HUES64 (cell line): ENCODE data around the gene LIME1.

Experiments used
- H3K27ac ChIP-seq: 2 replicates; pipeline ENCODE4 v1.7.0; 2013; ENCODE audit warnings: low read depth, low read length, inconsistent platforms
- H3K27me3 ChIP-seq: 2 replicates; pipeline ENCODE4 v1.6.1; 2013; ENCODE audit warnings: mild to moderate bottlenecking, low read length; ENCODE audit not compliant: insufficient read depth
- H3K36me3 ChIP-seq: 2 replicates; pipeline ENCODE4 v1.6.1; 2013; ENCODE audit warnings: mild to moderate bottlenecking, low read length; ENCODE audit not compliant: insufficient read depth
- H3K4me1 ChIP-seq: 2 replicates; pipeline ENCODE4 v1.6.1; 2013; ENCODE audit warnings: mild to moderate bottlenecking, low read length, moderate library complexity; ENCODE audit not compliant: insufficient read depth
- H3K4me3 ChIP-seq: 2 replicates; pipeline ENCODE4 v1.5.1; 2013; ENCODE audit warnings: mild to moderate bottlenecking, low read length, moderate library complexity
- H3K9ac ChIP-seq: 2 replicates; pipeline ENCODE4 v1.6.1; 2013; ENCODE audit warnings: mild to moderate bottlenecking, low read depth, low read length
- H3K9me3 ChIP-seq: 2 replicates; pipeline ENCODE4 v1.6.1; 2013; ENCODE audit warnings: low read depth, low read length; ENCODE audit not compliant: insufficient read depth
- WGBS: fragments of 150-250, 120-280 bp; methylation state at CpG from one replicate; pipeline ENCODE4 v1.1.7; 2013; ENCODE audit warnings: missing lambda C conversion rate; 5-methylcytosine and 5-hydroxymethylcytosine counted together

Gene LIME1

GRCh38 chr20:63749597-63750508 lies 13.4 kb downstream of the LIME1 start:
- H3K4me1 ChIP-seq = no peaks in the 10 kb centered on the region; the same call in 1 of the 2 replicates
- H3K27ac ChIP-seq = no peak overlapping the region
- 95% methylated on average over 16 of the region's 16 CpGs for WGBS
- no peaks in the 10 kb centered on the region for H3K27me3 ChIP-seq
- H3K36me3 ChIP-seq = no peaks in the 10 kb centered on the region
- no peak overlapping the region for H3K9ac ChIP-seq
- H3K9me3 ChIP-seq = no peaks in the 10 kb centered on the region
- no peak overlapping the region for H3K4me3 ChIP-seq

- Histone ChIP-seq H3K36me3 (no peaks in the 10 kb centered on the region), H3K27ac (peak overlapping the region; percentile 41; the same call in 1 of the 2 replicates), H3K9ac (no peak overlapping the region), H3K27me3 (no peaks in the 10 kb centered on the region), H3K9me3 (no peaks in the 10 kb centered on the region), H3K4me3 (no peak overlapping the region), H3K4me1 (no peaks in the 10 kb centered on the region; the same call in 1 of the 2 replicates)
- 88% methylated on average over 26 of the region's 26 CpGs for WGBS
These were observed 14.5 kb downstream of the LIME1 start for GRCh38 chr20:63750807-63751470.

- Histone ChIP-seq H3K4me3 (no peak overlapping the region), H3K27me3 (no peaks in the 10 kb centered on the region), H3K36me3 (no peaks in the 10 kb centered on the region), H3K9me3 (no peaks in the 10 kb centered on the region), H3K9ac (no peak overlapping the region), H3K27ac (peak overlapping the region; percentile 41; the same call in 1 of the 2 replicates), H3K4me1 (no peaks in the 10 kb centered on the region; the same call in 1 of the 2 replicates)
- 89% methylated on average over 40 of the region's 45 CpGs for WGBS
These were observed 15.2 kb downstream of the LIME1 start for GRCh38 chr20:63751471-63752271.

GRCh38 chr20:63752411-63753101 lies 16.1 kb downstream of the LIME1 start:
- Histone ChIP-seq H3K4me1 (no peaks in the 10 kb centered on the region; the same call in 1 of the 2 replicates), H3K27me3 (no peaks in the 10 kb centered on the region), H3K36me3 (no peaks in the 10 kb centered on the region), H3K4me3 (no peak overlapping the region), H3K27ac (no peak overlapping the region), H3K9ac (no peak overlapping the region), H3K9me3 (no peaks in the 10 kb centered on the region)
- WGBS = 89% methylated on average over 50 of the region's 50 CpGs

- WGBS = 96% methylated on average over 13 of the region's 13 CpGs
- Histone ChIP-seq H3K9me3 (no peaks in the 10 kb centered on the region), H3K36me3 (no peaks in the 10 kb centered on the region), H3K27ac (no peak overlapping the region), H3K9ac (no peak overlapping the region), H3K4me3 (no peak overlapping the region), H3K27me3 (no peaks in the 10 kb centered on the region), H3K4me1 (no peaks in the 10 kb centered on the region; the same call in 1 of the 2 replicates)
These were observed 16.9 kb downstream of the LIME1 start for GRCh38 chr20:63753381-63753780.

GRCh38 chr20:63754008-63754407 lies 17.5 kb downstream of the LIME1 start:
- no peaks in the 10 kb centered on the region for H3K27me3 ChIP-seq
- H3K4me3 ChIP-seq = no peak overlapping the region
- H3K36me3 ChIP-seq = no peaks in the 10 kb centered on the region
- H3K9me3 ChIP-seq = no peaks in the 10 kb centered on the region
- 81% methylated on average over 15 of the region's 16 CpGs for WGBS
- no peak overlapping the region for H3K9ac ChIP-seq
- H3K27ac ChIP-seq = no peak overlapping the region
- no peaks in the 10 kb centered on the region; the same call in 1 of the 2 replicates for H3K4me1 ChIP-seq

- Histone ChIP-seq H3K9me3 (no peaks in the 10 kb centered on the region), H3K36me3 (no peaks in the 10 kb centered on the region), H3K4me3 (no peak overlapping the region), H3K27me3 (no peaks in the 10 kb centered on the region), H3K27ac (no peak overlapping the region), H3K4me1 (no peaks in the 10 kb centered on the region; the same call in 1 of the 2 replicates), H3K9ac (no peak overlapping the region)
- WGBS = 91% methylated on average over 18 of the region's 18 CpGs
These were observed 19.6 kb downstream of the LIME1 start for GRCh38 chr20:63755933-63756647.

- no peaks in the 10 kb centered on the region for H3K27me3 ChIP-seq
- 90% methylated on average over 6 of the region's 8 CpGs for WGBS
These were observed 20.2 kb downstream of the LIME1 start for GRCh38 chr20:63756648-63756991.

GRCh38 chr20:63758152-63758551 lies 21.7 kb downstream of the LIME1 start:
- WGBS = 86% methylated on average over 7 of the region's 7 CpGs
- H3K27ac ChIP-seq = no peak overlapping the region
- H3K9me3 ChIP-seq = no peaks in the 10 kb centered on the region
- H3K4me3 ChIP-seq = no peak overlapping the region
- no peak overlapping the region for H3K9ac ChIP-seq
- H3K4me1 ChIP-seq = no peaks in the 10 kb centered on the region
- no peaks in the 10 kb centered on the region for H3K27me3 ChIP-seq
- H3K36me3 ChIP-seq = no peaks in the 10 kb centered on the region; the same call in 1 of the 2 replicates

More at GRCh38 chr20:63756648-63756991, 20.2 kb downstream of the LIME1 start:
- Histone ChIP-seq H3K27ac (no peak overlapping the region), H3K4me1 (no peaks in the 10 kb centered on the region), H3K9ac (no peak overlapping the region), H3K9me3 (no peaks in the 10 kb centered on the region), H3K4me3 (no peak overlapping the region), H3K36me3 (no peaks in the 10 kb centered on the region)

GRCh38 chr20:63759377-63759901 lies 23.0 kb downstream of the LIME1 start:
- no peak overlapping the region for H3K9ac ChIP-seq
- no peaks in the 10 kb centered on the region for H3K27me3 ChIP-seq
- H3K9me3 ChIP-seq = no peaks in the 10 kb centered on the region
- 91% methylated on average over 7 of the region's 7 CpGs for WGBS
- no peaks in the 10 kb centered on the region; the same call in 1 of the 2 replicates for H3K36me3 ChIP-seq
- H3K4me3 ChIP-seq = no peak overlapping the region
- no peaks in the 10 kb centered on the region for H3K4me1 ChIP-seq
- no peak overlapping the region for H3K27ac ChIP-seq
